Vagina (tissue), 2 donors: ENCODE results near the gene SPIB. TPM values are rescaled to one million over a fixed set of nuclear protein-coding genes. Genes with fewer than 3 reads are reported as not detected.

Source experiments
- DNase-seq, 2 donors: peaks; one replicate each; pipeline ENCODE4 v3.0.0-alpha.2; 2017; ENCODE audit errors: extremely low spot score in 2 of 2
- H3K27ac ChIP-seq: fragments of 200-600 bp; sonication (generic); one replicate; pipeline ENCODE4 v1.5.1; 2019
- H3K27me3 ChIP-seq: fragments of 200-600 bp; sonication (generic); one replicate; pipeline ENCODE4 v1.5.1; 2019
- H3K36me3 ChIP-seq, 2 donors: fragments of 200-600 bp; sonication (generic); one replicate each; pipeline ENCODE4 v1.5.1; 2017 to 2019
- H3K4me1 ChIP-seq: fragments of 200-600 bp; sonication (generic); one replicate; pipeline ENCODE4 v1.5.1; 2019
- H3K4me3 ChIP-seq, 2 donors: fragments of 200-600 bp; sonication (generic); 1 replicate in 1 of 2; 2 replicates in 1 of 2; pipeline ENCODE4 v1.5.1; 2016 to 2019
- H3K9me3 ChIP-seq: fragments of 200-600 bp; sonication (generic); one replicate; pipeline ENCODE4 v1.5.1; 2019
- CTCF ChIP-seq, 3 experiments: fragments of 450-650 bp in 2 of 3; fragments of 200-600 bp in 1 of 3; sonication (generic) in 1 of 3; IDR thresholded peaks; one replicate each; pipeline ENCODE4 v1.5.1; 2017 to 2019; ENCODE audit warnings: antibody characterized with exemption in 3 of 3, mild to moderate bottlenecking in 2 of 3, moderate library complexity in 2 of 3
- POLR2A ChIP-seq, 2 donors: fragments of 450-650 bp; IDR thresholded peaks; one replicate each; pipeline ENCODE4 v1.6.1; 2017; ENCODE audit warnings: antibody characterized with exemption in 2 of 2, mild to moderate bottlenecking in 2 of 2, moderate library complexity in 2 of 2
- POLR2AphosphoS5 ChIP-seq, 2 donors: sonication (generic); formaldehyde crosslinking; IDR thresholded peaks; one replicate each; pipeline ENCODE4 v1.9.0; 2017; ENCODE audit warnings: antibody characterized with exemption in 2 of 2, mild to moderate bottlenecking in 2 of 2, low read depth in 1 of 2; ENCODE audit not compliant: insufficient read depth in 1 of 2
- intact Hi-C: fragments of 100-400 bp; cut with DNase I; formaldehyde crosslinking; loops from one replicate; pipeline ENCODE4 v1.15.1; 2023
- total RNA-seq: library from RNA; depleted of rRNA; stranded (reverse); fragments of >200 nt; gene quantifications from one replicate; pipeline ENCODE4 v1.2.3, GENCODE V29; 2016

SPIB gene
- total RNA-seq, 1 donor from 2014 or later, result not detected

GRCh38 chr19:50402544-50403301, 16.0 kb upstream of the SPIB start:
- H3K27ac ChIP-seq, result no peak overlapping the region
- no peak for DNase-seq
- H3K4me3 ChIP-seq, result no peak overlapping the region
- intact Hi-C loops, result no loop called here
- H3K27me3 ChIP-seq, result no peaks in the 10 kb centered on the region
- no peaks in the 10 kb centered on the region for H3K4me1 ChIP-seq
- TF ChIP-seq POLR2A (IDR thresholded peaks at IDR 0.05) (no peak), POLR2AphosphoS5 (IDR thresholded peaks at IDR 0.05; ENCODE audit: insufficient read depth in 1 of 2, low read depth in 1 of 2) (no peak), CTCF (IDR thresholded peaks at IDR 0.05) (no peak)
- peaks cover 0 to 7% of the 10 kb centered on the region in 2 donors for H3K36me3 ChIP-seq
- no peaks in the 10 kb centered on the region for H3K9me3 ChIP-seq

GRCh38 chr19:50406156-50406820, 12.4 kb upstream of the SPIB start:
- Histone ChIP-seq H3K36me3 (peaks cover 0 to 16% of the 10 kb centered on the region in 2 donors), H3K27ac (no peak overlapping the region), H3K4me1 (no peaks in the 10 kb centered on the region), H3K27me3 (no peaks in the 10 kb centered on the region), H3K9me3 (no peaks in the 10 kb centered on the region), H3K4me3 (no peak overlapping the region)
- intact Hi-C loops, result no loop called here
- DNase-seq, result no peak
- no peak for TF ChIP-seq CTCF (IDR thresholded peaks at IDR 0.05)
- no peak for TF ChIP-seq POLR2A (IDR thresholded peaks at IDR 0.05)
- no peak for TF ChIP-seq POLR2AphosphoS5 (IDR thresholded peaks at IDR 0.05; ENCODE audit: insufficient read depth in 1 of 2, low read depth in 1 of 2)

GRCh38 chr19:50406829-50407228, 11.9 kb upstream of the SPIB start:
- no peak overlapping the region for H3K4me3 ChIP-seq
- intact Hi-C loops, result no loop called here
- no peaks in the 10 kb centered on the region for H3K27me3 ChIP-seq
- peaks cover 0 to 16% of the 10 kb centered on the region in 2 donors for H3K36me3 ChIP-seq
- TF ChIP-seq POLR2AphosphoS5 (IDR thresholded peaks at IDR 0.05; ENCODE audit: insufficient read depth in 1 of 2, low read depth in 1 of 2) (no peak), POLR2A (IDR thresholded peaks at IDR 0.05) (no peak), CTCF (IDR thresholded peaks at IDR 0.05) (no peak)
- no peak overlapping the region for H3K27ac ChIP-seq
- H3K9me3 ChIP-seq, result no peaks in the 10 kb centered on the region
- no peak for DNase-seq
- H3K4me1 ChIP-seq, result no peaks in the 10 kb centered on the region

GRCh38 chr19:50409347-50409746, 9.4 kb upstream of the SPIB start:
- Histone ChIP-seq H3K4me3 (no peak overlapping the region), H3K4me1 (no peaks in the 10 kb centered on the region), H3K27ac (no peak overlapping the region), H3K9me3 (no peaks in the 10 kb centered on the region), H3K36me3 (peaks cover 0 to 9% of the 10 kb centered on the region in 2 donors), H3K27me3 (no peaks in the 10 kb centered on the region)
- no peak for DNase-seq
- intact Hi-C loops, result no loop called here
- TF ChIP-seq POLR2AphosphoS5 (IDR thresholded peaks at IDR 0.05; ENCODE audit: insufficient read depth in 1 of 2, low read depth in 1 of 2), result no peak
- no peak for TF ChIP-seq POLR2A (IDR thresholded peaks at IDR 0.05)
- no peak for TF ChIP-seq CTCF (IDR thresholded peaks at IDR 0.05)

- intact Hi-C loops, result no loop called here
- Histone ChIP-seq H3K9me3 (no peaks in the 10 kb centered on the region), H3K27me3 (no peaks in the 10 kb centered on the region), H3K36me3 (peaks cover 0 to 9% of the 10 kb centered on the region in 2 donors), H3K4me1 (no peaks in the 10 kb centered on the region), H3K27ac (no peak overlapping the region), H3K4me3 (no peak overlapping the region)
- TF ChIP-seq POLR2A (IDR thresholded peaks at IDR 0.05) (no peak), POLR2AphosphoS5 (IDR thresholded peaks at IDR 0.05; ENCODE audit: insufficient read depth in 1 of 2, low read depth in 1 of 2) (no peak), CTCF (IDR thresholded peaks at IDR 0.05) (no peak)
- no peak for DNase-seq
Observed at GRCh38 chr19:50410109-50410508, 8.6 kb upstream of the SPIB start.
